ENCODE results near the gene ZNF490.

ZNF490 gene

DNA sequence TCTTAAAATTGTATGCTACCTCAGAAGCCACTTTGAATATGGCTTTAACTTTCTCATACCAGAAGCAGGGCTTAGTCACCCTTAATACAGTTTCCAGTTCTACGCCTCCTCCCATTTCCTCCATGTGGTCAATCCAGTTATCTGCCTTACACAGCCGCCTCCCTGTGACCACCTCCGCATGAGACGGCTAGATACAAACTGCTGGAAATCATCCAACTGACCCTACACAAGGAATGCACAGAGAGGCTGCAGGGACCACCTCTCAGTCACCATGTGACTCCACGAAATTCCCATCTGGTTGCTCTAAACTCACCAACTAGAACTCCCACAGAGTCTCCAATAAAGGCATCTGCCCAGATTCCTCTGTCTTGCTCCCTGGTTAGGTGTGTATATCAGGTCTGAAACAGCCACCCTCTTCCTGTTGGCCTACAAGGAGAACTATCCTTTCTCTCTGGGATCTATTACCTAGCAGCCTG is 66.2 kb downstream of the ZNF490 start:
- Histone ChIP-seq H4K20me1 (ENCODE audit: control insufficient read depth, insufficient read depth, low read depth, low read length) (no peaks in the 10 kb centered on the region), H3K27me3 (ENCODE audit: control insufficient read depth, low read length) (no peaks in the 10 kb centered on the region), H3K9me3 (ENCODE audit: control insufficient read depth, insufficient read depth, low read length) (no peaks in the 10 kb centered on the region; the same call in 1 of the 2 replicates), H3F3A (ENCODE audit: control insufficient read depth, insufficient read depth) (no peaks in the 10 kb centered on the region), H3K4me1 (ENCODE audit: control insufficient read depth, low read length) (peaks cover 3% of the 10 kb centered on the region), H3K9me2 (replicated peaks; ENCODE audit: control insufficient read depth, low read length) (no peaks in the 10 kb centered on the region), H3K4me2 (ENCODE audit: low read length) (no peak overlapping the region), H3K36me3 (ENCODE audit: control insufficient read depth, low read length) (peaks cover 34% of the 10 kb centered on the region), H3K4me3 (ENCODE audit: low read length) (no peak overlapping the region), H3K27ac (ENCODE audit: low read depth, low read length) (no peak overlapping the region), H3K79me2 (ENCODE audit: control insufficient read depth, low read length) (peaks cover 71% of the 10 kb centered on the region)
- TF ChIP-seq EZH2phosphoT487 (IDR thresholded peaks at IDR 0.05; ENCODE audit: borderline replicate concordance, low read length) (no peak), CTCF (IDR thresholded peaks at IDR 0.05; ENCODE audit: low read depth, low read length, poor library complexity, severe bottlenecking) (no peak)

- Histone ChIP-seq H3K9me3 (ENCODE audit: control insufficient read depth, insufficient read depth, low read length) (peaks cover 2% of the 10 kb centered on the region; the same call in 1 of the 2 replicates), H3K79me2 (ENCODE audit: control insufficient read depth, low read length) (peaks cover 66% of the 10 kb centered on the region), H4K20me1 (ENCODE audit: control insufficient read depth, insufficient read depth, low read depth, low read length) (no peaks in the 10 kb centered on the region), H3K27me3 (ENCODE audit: control insufficient read depth, low read length) (no peaks in the 10 kb centered on the region), H3K4me1 (ENCODE audit: control insufficient read depth, low read length) (no peaks in the 10 kb centered on the region), H3F3A (ENCODE audit: control insufficient read depth, insufficient read depth) (no peaks in the 10 kb centered on the region), H3K4me2 (ENCODE audit: low read length) (no peak overlapping the region), H3K36me3 (ENCODE audit: control insufficient read depth, low read length) (peaks cover 28% of the 10 kb centered on the region), H3K9me2 (replicated peaks; ENCODE audit: control insufficient read depth, low read length) (no peaks in the 10 kb centered on the region), H3K27ac (ENCODE audit: low read depth, low read length) (no peak overlapping the region), H3K4me3 (ENCODE audit: low read length) (no peak overlapping the region)
- no peak for TF ChIP-seq CTCF (IDR thresholded peaks at IDR 0.05; ENCODE audit: low read depth, low read length, poor library complexity, severe bottlenecking)
- no peak for TF ChIP-seq EZH2phosphoT487 (IDR thresholded peaks at IDR 0.05; ENCODE audit: borderline replicate concordance, low read length)
Observed at GRCh38 chr19:12543855-12544254, 66.8 kb downstream of the ZNF490 start.

Data from DOHH2 (cell line).